Measurements from ENCODE around the gene ATP13A3.

DNA sequence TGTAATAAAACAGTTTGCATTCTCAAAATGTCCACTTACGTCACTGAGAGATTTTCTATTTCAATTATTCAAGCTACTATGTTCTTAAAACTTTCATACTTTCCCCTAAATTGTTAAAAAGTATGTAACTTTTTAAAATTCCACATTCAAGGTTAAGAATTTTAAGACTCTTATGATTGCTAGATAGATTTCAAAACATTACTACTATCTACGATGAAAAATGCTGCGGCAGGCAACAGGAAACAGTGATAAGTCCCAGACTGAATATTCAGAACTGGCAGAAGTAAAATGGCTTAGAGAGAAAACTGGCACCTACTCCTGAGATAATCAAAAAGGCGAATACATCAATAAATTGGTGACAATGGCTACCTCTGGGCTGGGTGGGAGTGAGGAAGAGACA is 16.2 kb downstream of the ATP13A3 start:
- TF ChIP-seq, protein P1, sequence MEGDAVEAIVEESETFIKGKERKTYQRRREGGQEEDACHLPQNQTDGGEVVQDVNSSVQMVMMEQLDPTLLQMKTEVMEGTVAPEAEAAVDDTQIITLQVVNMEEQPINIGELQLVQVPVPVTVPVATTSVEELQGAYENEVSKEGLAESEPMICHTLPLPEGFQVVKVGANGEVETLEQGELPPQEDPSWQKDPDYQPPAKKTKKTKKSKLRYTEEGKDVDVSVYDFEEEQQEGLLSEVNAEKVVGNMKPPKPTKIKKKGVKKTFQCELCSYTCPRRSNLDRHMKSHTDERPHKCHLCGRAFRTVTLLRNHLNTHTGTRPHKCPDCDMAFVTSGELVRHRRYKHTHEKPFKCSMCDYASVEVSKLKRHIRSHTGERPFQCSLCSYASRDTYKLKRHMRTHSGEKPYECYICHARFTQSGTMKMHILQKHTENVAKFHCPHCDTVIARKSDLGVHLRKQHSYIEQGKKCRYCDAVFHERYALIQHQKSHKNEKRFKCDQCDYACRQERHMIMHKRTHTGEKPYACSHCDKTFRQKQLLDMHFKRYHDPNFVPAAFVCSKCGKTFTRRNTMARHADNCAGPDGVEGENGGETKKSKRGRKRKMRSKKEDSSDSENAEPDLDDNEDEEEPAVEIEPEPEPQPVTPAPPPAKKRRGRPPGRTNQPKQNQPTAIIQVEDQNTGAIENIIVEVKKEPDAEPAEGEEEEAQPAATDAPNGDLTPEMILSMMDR (conservative IDR thresholded peaks at IDR 0.05 in 1 of 2, IDR thresholded peaks at IDR 0.05 in 1 of 2; ENCODE audit: low read depth in 1 of 2, low read length in 2 of 2), result no peak
- TF ChIP-seq EZH2 (IDR thresholded peaks at IDR 0.05; ENCODE audit: low read length, missing control alignments), result no peak
